ENCODE measurements around the gene TRAPPC3L. TPM values are rescaled to one million over a fixed set of nuclear protein-coding genes. Genes with fewer than 3 reads are reported as not detected.

The TRAPPC3L gene
- 0.34 TPM in 1 of 2 replicates, not detected in the other for total RNA-seq

- DNase-seq (ENCODE audit: extremely low read depth, low read depth, low spot score): no peak
Measured at GRCh38 chr6:116545651-116546050, at the start of gene TRAPPC3L. Gene TRAPPC3L (minus strand): TSS chr6:116545684. CDS start chr6:116545514, 170 bp downstream.

- DNase-seq (ENCODE audit: extremely low read depth, low read depth, low spot score): no peak
Measured at GRCh38 chr6:116595247-116595646, 49.8 kb upstream of the TRAPPC3L start.

- DNase-seq (ENCODE audit: extremely low read depth, low read depth, low spot score): no peak
Measured at GRCh38 chr6:116586738-116587137, 41.3 kb upstream of the TRAPPC3L start.

GRCh38 chr6:116586276-116586675 lies 40.8 kb upstream of the TRAPPC3L start:
- no peak for DNase-seq (ENCODE audit: extremely low read depth, low read depth, low spot score)

- DNase-seq (ENCODE audit: extremely low read depth, low read depth, low spot score): no peak
Measured at GRCh38 chr6:116580198-116580597, 34.7 kb upstream of the TRAPPC3L start.

GRCh38 chr6:116579143-116579542 lies 33.7 kb upstream of the TRAPPC3L start:
- DNase-seq (ENCODE audit: extremely low read depth, low read depth, low spot score): no peak

- no peak for DNase-seq (ENCODE audit: extremely low read depth, low read depth, low spot score)
Measured at GRCh38 chr6:116578335-116578734, 32.9 kb upstream of the TRAPPC3L start.

- no peak for DNase-seq (ENCODE audit: extremely low read depth, low read depth, low spot score)
Measured at GRCh38 chr6:116577486-116577885, 32.0 kb upstream of the TRAPPC3L start.

- no peak for DNase-seq (ENCODE audit: extremely low read depth, low read depth, low spot score)
Measured at GRCh38 chr6:116575227-116575626, 29.7 kb upstream of the TRAPPC3L start.

- DNase-seq (ENCODE audit: extremely low read depth, low read depth, low spot score): no peak
Measured at GRCh38 chr6:116572162-116572561, 26.7 kb upstream of the TRAPPC3L start.

- no peak for DNase-seq (ENCODE audit: extremely low read depth, low read depth, low spot score)
Measured at GRCh38 chr6:116571683-116572000, 26.2 kb upstream of the TRAPPC3L start.

- peak; percentile 88 for DNase-seq (ENCODE audit: extremely low read depth, low read depth, low spot score)
Measured at GRCh38 chr6:116570856-116571682, 25.6 kb upstream of the TRAPPC3L start, which contains the start of gene RWDD1. Gene RWDD1 (plus strand): TSS chr6:116571504. CDS start chr6:116571583, 79 bp downstream.

- no peak for DNase-seq (ENCODE audit: extremely low read depth, low read depth, low spot score)
Measured at GRCh38 chr6:116568821-116569755, 23.6 kb upstream of the TRAPPC3L start.

- DNase-seq (ENCODE audit: extremely low read depth, low read depth, low spot score): no peak
Measured at GRCh38 chr6:116568111-116568510, 22.6 kb upstream of the TRAPPC3L start.

GRCh38 chr6:116564921-116565872 lies 19.7 kb upstream of the TRAPPC3L start:
- DNase-seq (ENCODE audit: extremely low read depth, low read depth, low spot score): no peak

GRCh38 chr6:116564311-116564710 lies 18.8 kb upstream of the TRAPPC3L start:
- no peak for DNase-seq (ENCODE audit: extremely low read depth, low read depth, low spot score)

- DNase-seq (ENCODE audit: extremely low read depth, low read depth, low spot score): no peak
Measured at GRCh38 chr6:116563830-116564229, 18.3 kb upstream of the TRAPPC3L start.

- no peak for DNase-seq (ENCODE audit: extremely low read depth, low read depth, low spot score)
Measured at GRCh38 chr6:116562614-116563013, 17.1 kb upstream of the TRAPPC3L start.

GRCh38 chr6:116562019-116562403 lies 16.5 kb upstream of the TRAPPC3L start:
- no peak for DNase-seq (ENCODE audit: extremely low read depth, low read depth, low spot score)

- DNase-seq (ENCODE audit: extremely low read depth, low read depth, low spot score): no peak
Measured at GRCh38 chr6:116561377-116562018, 16.0 kb upstream of the TRAPPC3L start.

Measured in glomerular endothelial cell (primary cell).